Muscle of arm (tissue), 12 donors: ENCODE measurements around the gene OGT. TPM values are rescaled to one million over a fixed set of nuclear protein-coding genes. Genes with fewer than 3 reads are reported as not detected.

Experiments used
- DNase-seq: peaks from one replicate; pipeline ENCODE4 v3.0.0-alpha.2; 2013
- polyA plus RNA-seq, 12 donors: library from polyadenylated mRNA; unstranded; fragments of 120-200 nt; gene quantifications; one replicate each; pipeline ENCODE4 v1.2.1, GENCODE V29; 2013; ENCODE audit not compliant: insufficient read length in 12 of 12

The OGT gene
- polyA plus RNA-seq, 12 donors: 81.4 to 226 (median 133) TPM; not detected in 1

DNA sequence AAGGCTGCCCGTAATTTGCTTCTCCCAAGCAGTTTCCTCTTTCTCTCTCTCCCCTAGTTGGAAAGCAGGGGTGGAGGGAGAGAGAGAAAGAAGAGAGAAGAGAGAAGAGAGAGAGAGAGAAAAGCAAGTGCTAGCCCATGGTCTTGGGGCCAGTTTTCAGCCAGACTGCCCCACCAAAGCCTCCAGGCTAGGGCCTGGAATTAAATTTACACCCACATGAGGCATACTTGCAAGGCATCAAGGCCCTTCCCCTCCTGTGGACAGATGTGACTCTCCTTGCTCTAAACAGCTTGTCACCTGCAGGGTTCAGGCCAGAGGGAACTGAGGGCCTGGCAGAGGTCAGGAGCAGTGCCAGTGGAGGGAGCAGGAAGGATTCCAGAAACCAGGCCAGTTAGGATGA, 87.1 kb downstream of the OGT start:
- DNase-seq: no peak

DNA sequence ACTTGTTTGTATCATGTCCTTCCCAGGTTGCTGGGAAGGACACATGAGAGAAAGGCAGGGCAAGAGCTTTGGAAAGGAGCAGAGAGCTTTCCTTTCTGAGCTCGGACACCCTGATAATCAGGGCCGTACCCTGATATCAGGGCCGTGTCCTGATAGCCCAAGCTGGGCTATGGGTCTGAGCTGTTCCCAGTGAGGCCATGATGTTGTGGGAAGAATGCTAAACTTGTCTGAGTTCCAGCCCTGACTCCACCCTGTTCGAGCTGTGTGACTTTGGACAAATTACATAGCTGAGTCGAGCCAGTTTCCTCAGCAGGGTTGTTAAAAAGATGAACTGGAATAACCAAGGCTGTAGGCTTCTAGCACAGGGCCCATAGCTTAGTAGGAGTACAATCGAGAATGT, 88.7 kb downstream of the OGT start:
- peak; percentile 23 for DNase-seq

DNA sequence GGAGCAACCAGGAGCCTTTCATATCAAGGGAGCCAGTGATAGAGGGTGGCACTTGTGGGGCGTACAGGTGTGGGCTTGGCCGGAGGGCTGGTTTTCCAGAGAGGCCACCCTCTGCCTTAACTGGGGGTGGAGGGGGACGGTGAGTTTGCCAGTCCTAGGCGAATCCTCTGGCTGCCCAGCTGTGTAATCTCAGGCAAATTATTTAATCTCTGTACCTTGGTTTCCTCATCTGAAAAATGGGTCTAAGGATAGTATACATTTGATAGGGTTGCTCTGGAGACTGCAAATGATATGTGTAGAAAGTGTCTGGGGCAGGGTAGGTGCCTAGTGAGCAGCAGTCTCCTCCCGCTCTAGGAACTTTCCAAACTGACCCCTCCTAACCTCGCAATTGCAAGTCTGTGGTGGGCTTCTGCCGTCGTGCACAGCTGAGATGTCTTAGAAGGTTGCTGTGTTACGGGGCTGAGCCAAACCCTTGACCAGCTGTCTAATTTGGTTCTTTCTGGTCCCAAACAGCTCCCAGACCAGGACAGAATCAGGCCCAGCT, 89.2 kb downstream of the OGT start:
- no peak for DNase-seq

GRCh38 chrX:71622576-71623450, 89.9 kb downstream of the OGT start:
- peak; percentile 84 for DNase-seq

- no peak for DNase-seq
Observed at GRCh38 chrX:71623714-71624113, 90.8 kb downstream of the OGT start.

- no peak for DNase-seq
Observed at GRCh38 chrX:71625471-71625870, 92.6 kb downstream of the OGT start.

Other genes with a start within 250 kb of the OGT start
- gene NONO, start 249.5 kb upstream of the OGT start, polyA plus RNA-seq: 100 to 1,000 TPM in 11 of 12 donors, not detected in 1; 278 to 818 (median 321) TPM
- gene ITGB1BP2, start 231.4 kb upstream of the OGT start, polyA plus RNA-seq: 100 to 1,000 TPM in 8 of 12 donors, 10 to 100 TPM in 3, not detected in 1; 42.3 to 148 (median 121) TPM
- gene TAF1, start 166.7 kb upstream of the OGT start, polyA plus RNA-seq: 10 to 100 TPM in 11 of 12 donors, not detected in 1; 20.4 to 48.9 (median 27.8) TPM
- gene GCNA, start 45.3 kb downstream of the OGT start, polyA plus RNA-seq: 1 to 10 TPM in 10 of 12 donors, not detected in 2; 1.5 to 3.8 (median 2.2) TPM
- gene CXCR3, start 85.4 kb downstream of the OGT start, polyA plus RNA-seq: under 1 TPM in 6 of 12 donors, not detected in 6; 0.10 to 0.74 (median 0.15) TPM
- gene CXorf49, start 185.2 kb downstream of the OGT start, polyA plus RNA-seq: not detected
- gene CXorf49B, start 230.2 kb downstream of the OGT start, polyA plus RNA-seq: not detected